GM21515 (cell line): Measurements from ENCODE around the gene SLC22A14.
"Not testable (repeated sequence)": the region's sequence is repeated elsewhere in the genome, so short reads cannot be mapped to it uniquely, and the experiment has no call there.

ENCODE experiments used
- ATAC-seq: cut with Tn5 transposase; IDR thresholded peaks from one replicate; pipeline ENCODE4 v1.9.1; 2021; ENCODE audit not compliant: unreplicated experiment

SLC22A14 gene

GRCh38 chr3:38268522-38268921, 13.6 kb upstream of the SLC22A14 start:
- no peak for ATAC-seq

GRCh38 chr3:38270606-38271005, 11.5 kb upstream of the SLC22A14 start:
- ATAC-seq: no peak

- ATAC-seq: no peak
These were observed 10.5 kb upstream of the SLC22A14 start for GRCh38 chr3:38271553-38271952.

GRCh38 chr3:38274864-38275649, 7.0 kb upstream of the SLC22A14 start:
- no peak for ATAC-seq

- ATAC-seq: no peak
These were observed 6.4 kb upstream of the SLC22A14 start for GRCh38 chr3:38275658-38276057.

- no peak for ATAC-seq
These were observed 5.8 kb upstream of the SLC22A14 start for GRCh38 chr3:38276081-38276916.

GRCh38 chr3:38276917-38277630, 5.0 kb upstream of the SLC22A14 start:
- ATAC-seq: no peak

GRCh38 chr3:38278841-38279240, 3.3 kb upstream of the SLC22A14 start:
- no peak for ATAC-seq

GRCh38 chr3:38283810-38284755, 2.0 kb downstream of the SLC22A14 start:
- ATAC-seq: no peak

- no peak for ATAC-seq
These were observed 2.7 kb downstream of the SLC22A14 start for GRCh38 chr3:38284756-38285150.

- not testable (repeated sequence) for ATAC-seq
These were observed 7.5 kb downstream of the SLC22A14 start for GRCh38 chr3:38289286-38290217.

GRCh38 chr3:38297053-38297452, 15.0 kb downstream of the SLC22A14 start:
- not testable (repeated sequence) for ATAC-seq

- no peak for ATAC-seq
These were observed 15.4 kb downstream of the SLC22A14 start for GRCh38 chr3:38297537-38297936.

GRCh38 chr3:38297947-38298711, 16.0 kb downstream of the SLC22A14 start:
- ATAC-seq: no peak

GRCh38 chr3:38306941-38307340, 24.8 kb downstream of the SLC22A14 start:
- ATAC-seq: no peak

GRCh38 chr3:38307599-38307998, 25.5 kb downstream of the SLC22A14 start:
- ATAC-seq: no peak

GRCh38 chr3:38308456-38308855, 26.4 kb downstream of the SLC22A14 start:
- no peak for ATAC-seq

GRCh38 chr3:38311476-38311875, 29.4 kb downstream of the SLC22A14 start:
- no peak for ATAC-seq

- no peak for ATAC-seq
These were observed 29.8 kb downstream of the SLC22A14 start for GRCh38 chr3:38311941-38312340.
